ENCODE measurements around the gene POC1B. TPM values are rescaled to one million over a fixed set of nuclear protein-coding genes. Genes with fewer than 3 reads are reported as not detected.

POC1B gene
- total RNA-seq = 10 to 100 TPM in 1 of 6 donors, 1 to 10 TPM in 5; 4.3 to 15.5 (median 6.2) TPM
- 1 to 10 TPM; 3.4 to 6.2 TPM for polyA plus RNA-seq

GRCh38 chr12:89525824-89526770 is at the start of gene POC1B:
Gene POC1B, minus strand, starts transcription at chr12:89526047. Its CDS starts 152 bp downstream, at chr12:89525895.
- no peak for TF ChIP-seq CTCF (IDR thresholded peaks at IDR 0.05)
- Histone ChIP-seq H3K27me3 (no peaks in the 10 kb centered on the region), H3K4me1 (peaks cover 8 to 33% (median 20%) of the 10 kb centered on the region in 3 donors), H3K9me3 (no peaks in the 10 kb centered on the region), H3K36me3 (no peaks in the 10 kb centered on the region), H3K27ac (peak within 1 kb of the TSS; percentile 77 to 93 (median 88)), H3K4me3 (peak within 1 kb of the TSS; percentile 77 to 99 (median 94))
- WGBS, 2 donors = 1% methylated on average over 37 to 39 of the region's 39 CpGs
- DNase-seq (peak; percentile 56 to 90 (median 77)), ATAC-seq (peak; percentile 76 to 87 (median 83)), FAIRE-seq (no peak)
- intact Hi-C loops (cut with DNase I) = loop anchor here in 2 of 3 donors (5.0 to 10.0 kb wide), 3 partner anchors 54 to 501 kb away; no protein-coding TSS in a partner anchor

GRCh38 chr12:89575374-89575773 is 49.5 kb upstream of the POC1B start:
- H3K27me3 ChIP-seq = no peaks in the 10 kb centered on the region
- ATAC-seq (no peak), DNase-seq (no peak), FAIRE-seq (no peak)
- WGBS, 2 donors = 36 to 43% methylated on average over 1 of the region's 1 CpG
- peaks cover 0 to 9% (median 0%) of the 10 kb centered on the region in 3 donors for H3K4me1 ChIP-seq
- no peak overlapping the region for H3K27ac ChIP-seq
- no peak for TF ChIP-seq CTCF (IDR thresholded peaks at IDR 0.05)
- no peak overlapping the region for H3K4me3 ChIP-seq
- H3K9me3 ChIP-seq = no peaks in the 10 kb centered on the region
- intact Hi-C loops (cut with DNase I) = no loop called here
- H3K36me3 ChIP-seq = no peaks in the 10 kb centered on the region

GRCh38 chr12:89574736-89575208 is 48.9 kb upstream of the POC1B start:
- intact Hi-C loops (cut with DNase I) = no loop called here
- DNase-seq (peak in 1 of 6 donors; percentile 13), FAIRE-seq (no peak), ATAC-seq (no peak)
- TF ChIP-seq CTCF (IDR thresholded peaks at IDR 0.05) = no peak
- WGBS, 2 donors = 47 to 55% methylated on average over 2 of the region's 2 CpGs
- H3K4me1 ChIP-seq = peaks cover 0 to 9% (median 0%) of the 10 kb centered on the region in 3 donors
- H3K27me3 ChIP-seq = no peaks in the 10 kb centered on the region
- no peaks in the 10 kb centered on the region for H3K9me3 ChIP-seq
- no peaks in the 10 kb centered on the region for H3K36me3 ChIP-seq
- no peak overlapping the region for H3K27ac ChIP-seq
- no peak overlapping the region for H3K4me3 ChIP-seq

GRCh38 chr12:89573051-89573810 is 47.4 kb upstream of the POC1B start:
- Histone ChIP-seq H3K9me3 (no peaks in the 10 kb centered on the region), H3K27me3 (no peaks in the 10 kb centered on the region), H3K36me3 (no peaks in the 10 kb centered on the region), H3K4me1 (peaks cover 0 to 9% (median 0%) of the 10 kb centered on the region in 3 donors), H3K27ac (no peak overlapping the region), H3K4me3 (no peak overlapping the region)
- TF ChIP-seq CTCF (IDR thresholded peaks at IDR 0.05) = no peak
- ATAC-seq (no peak), FAIRE-seq (no peak), DNase-seq (no peak)
- 85 to 87% methylated on average over 5 of the region's 5 CpGs for WGBS, 2 donors
- intact Hi-C loops (cut with DNase I) = no loop called here
